ENCODE data around the gene CRIP3.
"Not testable (repeated sequence)": the region's sequence is repeated elsewhere in the genome, so short reads cannot be mapped to it uniquely, and the experiment has no call there.

Gene CRIP3

DNA sequence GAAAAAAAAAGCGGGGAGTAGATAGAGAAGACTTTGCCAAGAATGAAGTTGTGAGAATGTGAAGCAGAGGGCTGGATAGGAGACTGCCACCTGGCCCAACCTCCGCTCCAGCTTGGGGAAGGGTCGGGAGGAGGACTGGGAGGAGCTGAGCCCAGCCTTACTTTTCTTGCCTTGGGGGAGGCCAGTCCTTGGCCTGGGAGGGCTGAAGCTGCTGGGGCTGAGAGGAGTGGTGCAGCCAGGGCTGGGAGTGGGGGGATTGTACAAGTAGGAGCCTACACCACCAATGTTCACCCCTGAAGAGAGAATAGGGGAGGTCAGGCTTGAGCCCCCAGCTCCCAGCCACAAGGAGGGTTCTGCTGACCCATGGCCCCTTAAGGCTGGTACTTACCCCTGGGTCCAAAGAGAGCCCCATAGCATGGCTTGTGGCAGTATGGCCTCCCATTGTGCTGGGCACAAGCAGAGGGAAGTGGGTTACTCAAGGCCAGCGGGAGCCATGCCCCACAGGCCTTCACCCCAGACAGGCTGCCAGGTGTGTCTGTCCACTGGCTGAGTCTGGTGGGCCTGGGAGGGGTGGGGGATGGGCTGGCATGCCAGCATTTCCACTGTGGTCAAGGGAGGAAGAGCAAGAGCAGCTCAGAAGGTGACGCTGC lies 1.1 kb downstream of the CRIP3 start:
- Histone ChIP-seq H3K9me3 (ENCODE audit: control insufficient read depth, low read length) (no peaks in the 10 kb centered on the region), H3K27ac (ENCODE audit: insufficient read depth, low read depth, low read length, poor library complexity, severe bottlenecking) (no peak overlapping the region), H3K27me3 (ENCODE audit: control insufficient read depth, insufficient read depth, low read length, poor library complexity, severe bottlenecking) (peaks cover 3% of the 10 kb centered on the region), H3K4me1 (ENCODE audit: control insufficient read depth, insufficient read depth, low read length) (no peaks in the 10 kb centered on the region), H3K36me3 (ENCODE audit: control insufficient read depth, insufficient read depth, low read length) (no peaks in the 10 kb centered on the region), H3K4me3 (ENCODE audit: insufficient read depth, low read depth, low read length) (no peak overlapping the region)
- 84 to 87% methylated on average over 5 of the region's 5 CpGs for WGBS, 2 experiments

DNA sequence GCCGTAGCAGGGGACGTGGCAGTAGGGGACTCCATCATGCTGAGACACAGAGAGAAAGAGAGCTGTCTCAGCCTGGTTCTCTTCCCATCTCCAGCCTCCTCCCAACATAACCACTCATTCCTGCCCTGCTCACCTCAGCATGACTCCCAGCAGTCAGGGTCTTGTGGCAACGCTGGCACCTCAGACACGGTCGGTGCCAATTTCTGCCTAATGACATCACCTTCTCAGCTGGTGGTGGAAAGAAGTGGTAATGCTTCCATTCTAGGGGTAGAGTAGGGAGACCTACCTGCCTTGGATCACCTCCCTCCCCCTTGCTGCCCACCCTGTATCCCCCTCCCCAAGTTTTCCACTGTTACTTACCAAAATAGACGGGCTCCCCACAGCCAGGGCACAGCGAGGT lies 2.5 kb downstream of the CRIP3 start:
- no peak overlapping the region for H3K4me3 ChIP-seq (ENCODE audit: insufficient read depth, low read depth, low read length)
- H3K36me3 ChIP-seq (ENCODE audit: control insufficient read depth, insufficient read depth, low read length): no peaks in the 10 kb centered on the region
- peaks cover 3% of the 10 kb centered on the region for H3K27me3 ChIP-seq (ENCODE audit: control insufficient read depth, insufficient read depth, low read length, poor library complexity, severe bottlenecking)
- no peaks in the 10 kb centered on the region for H3K4me1 ChIP-seq (ENCODE audit: control insufficient read depth, insufficient read depth, low read length)
- WGBS, 2 experiments: 91 to 92% methylated on average over 7 of the region's 7 CpGs
- no peaks in the 10 kb centered on the region for H3K9me3 ChIP-seq (ENCODE audit: control insufficient read depth, low read length)
- H3K27ac ChIP-seq (ENCODE audit: insufficient read depth, low read depth, low read length, poor library complexity, severe bottlenecking): no peak overlapping the region

DNA sequence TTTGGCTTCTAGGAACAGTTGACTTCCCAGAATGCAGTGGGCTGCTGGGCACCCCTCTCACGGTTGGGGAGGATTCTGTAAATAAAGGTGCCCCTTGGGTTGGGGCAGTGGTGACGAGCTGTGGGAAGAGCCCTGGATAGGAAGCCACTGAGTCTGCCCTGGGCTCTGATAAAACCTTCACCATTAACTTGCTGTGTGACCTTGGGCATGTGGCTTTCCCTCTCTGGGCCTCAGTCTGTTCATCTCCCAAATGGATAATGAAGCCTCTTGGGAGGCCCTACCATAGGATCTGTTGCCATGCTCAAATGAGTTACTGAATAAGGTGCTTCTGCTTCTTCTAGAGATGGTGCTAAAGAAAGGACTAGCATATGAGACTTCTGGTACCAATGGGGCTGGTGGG lies 3.7 kb downstream of the CRIP3 start:
- Histone ChIP-seq H3K4me1 (ENCODE audit: control insufficient read depth, insufficient read depth, low read length) (no peaks in the 10 kb centered on the region), H3K9me3 (ENCODE audit: control insufficient read depth, low read length) (no peaks in the 10 kb centered on the region), H3K4me3 (ENCODE audit: insufficient read depth, low read depth, low read length) (no peak overlapping the region), H3K36me3 (ENCODE audit: control insufficient read depth, insufficient read depth, low read length) (no peaks in the 10 kb centered on the region), H3K27ac (ENCODE audit: insufficient read depth, low read depth, low read length, poor library complexity, severe bottlenecking) (no peak overlapping the region), H3K27me3 (ENCODE audit: control insufficient read depth, insufficient read depth, low read length, poor library complexity, severe bottlenecking) (peaks cover 3% of the 10 kb centered on the region)
- 93% methylated on average over 2 of the region's 2 CpGs for WGBS, 2 experiments

DNA sequence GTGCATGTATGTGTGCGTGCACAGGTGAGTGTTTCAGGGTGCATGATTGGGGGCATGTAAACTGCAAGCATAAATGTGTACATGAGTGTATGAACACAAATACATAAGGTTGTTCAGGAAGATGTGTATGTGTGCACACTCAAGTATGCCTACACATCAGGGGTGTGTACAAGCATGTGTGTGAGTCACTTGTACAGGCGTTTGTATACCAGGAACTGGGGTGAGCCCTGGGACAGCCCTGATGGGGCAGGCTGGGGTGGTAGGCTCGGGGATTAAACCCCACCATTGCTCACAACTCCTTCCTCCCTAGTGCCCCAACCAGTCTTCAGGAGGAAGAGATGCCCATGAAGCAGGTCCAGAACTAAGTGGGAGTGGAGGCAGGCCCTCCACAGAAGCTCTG lies 4.3 kb downstream of the CRIP3 start:
- H3K36me3 ChIP-seq (ENCODE audit: control insufficient read depth, insufficient read depth, low read length): no peaks in the 10 kb centered on the region
- H3K9me3 ChIP-seq (ENCODE audit: control insufficient read depth, low read length): no peaks in the 10 kb centered on the region
- H3K4me1 ChIP-seq (ENCODE audit: control insufficient read depth, insufficient read depth, low read length): no peaks in the 10 kb centered on the region
- WGBS, 2 experiments: 94 to 98% methylated on average over 3 of the region's 3 CpGs
- no peak overlapping the region for H3K27ac ChIP-seq (ENCODE audit: insufficient read depth, low read depth, low read length, poor library complexity, severe bottlenecking)
- no peak overlapping the region for H3K4me3 ChIP-seq (ENCODE audit: insufficient read depth, low read depth, low read length)
- peaks cover 3% of the 10 kb centered on the region for H3K27me3 ChIP-seq (ENCODE audit: control insufficient read depth, insufficient read depth, low read length, poor library complexity, severe bottlenecking)

DNA sequence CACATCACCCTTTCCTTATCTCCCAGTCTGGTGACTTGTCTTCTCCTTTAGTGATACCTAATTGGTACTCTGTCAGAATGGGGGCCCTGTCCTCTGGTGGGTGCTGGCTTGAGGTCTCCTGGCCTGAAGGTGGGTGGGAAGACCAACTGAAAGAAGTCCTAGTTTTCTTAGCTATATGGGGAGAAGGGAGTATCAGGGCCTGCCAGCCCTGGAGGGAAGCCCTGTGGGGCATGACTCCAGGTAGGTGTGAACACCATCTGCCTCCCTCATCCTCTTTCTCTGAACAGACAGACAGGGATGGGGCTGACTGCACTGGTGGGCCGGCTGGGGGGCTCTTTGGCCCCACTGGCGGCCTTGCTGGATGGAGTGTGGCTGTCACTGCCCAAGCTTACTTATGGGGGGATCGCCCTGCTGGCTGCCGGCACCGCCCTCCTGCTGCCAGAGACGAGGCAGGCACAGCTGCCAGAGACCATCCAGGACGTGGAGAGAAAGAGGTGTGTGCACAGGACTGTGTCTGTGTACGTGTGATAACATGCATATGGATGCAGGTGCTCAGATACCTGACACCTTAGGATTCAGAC lies 4.8 kb downstream of the CRIP3 start:
- Histone ChIP-seq H3K4me3 (ENCODE audit: insufficient read depth, low read depth, low read length) (no peak overlapping the region), H3K27me3 (ENCODE audit: control insufficient read depth, insufficient read depth, low read length, poor library complexity, severe bottlenecking) (no peaks in the 10 kb centered on the region), H3K27ac (ENCODE audit: insufficient read depth, low read depth, low read length, poor library complexity, severe bottlenecking) (no peak overlapping the region), H3K36me3 (ENCODE audit: control insufficient read depth, insufficient read depth, low read length) (no peaks in the 10 kb centered on the region), H3K4me1 (ENCODE audit: control insufficient read depth, insufficient read depth, low read length) (no peaks in the 10 kb centered on the region), H3K9me3 (ENCODE audit: control insufficient read depth, low read length) (no peaks in the 10 kb centered on the region)
- WGBS, 2 experiments: 92 to 93% methylated on average over 8 of the region's 8 CpGs

DNA sequence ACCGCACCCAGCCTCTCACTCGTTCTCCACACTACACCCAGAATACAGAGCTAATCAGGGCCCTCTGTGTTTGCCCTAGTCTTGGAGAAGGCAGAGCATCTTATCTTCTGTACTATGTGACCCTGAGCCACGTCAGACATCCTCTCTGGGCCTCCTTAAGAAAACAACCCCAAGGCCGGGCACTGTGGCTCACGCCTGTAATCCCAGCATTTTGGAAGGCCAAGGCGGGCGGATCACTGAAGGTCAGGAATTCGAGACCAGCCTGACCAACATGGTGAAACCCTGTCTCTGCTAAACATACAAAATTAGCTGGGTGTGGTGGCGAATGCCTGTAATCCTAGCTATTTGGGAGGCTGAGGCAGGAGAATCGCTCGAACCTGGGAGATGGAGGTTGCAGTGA lies 5.6 kb downstream of the CRIP3 start:
- H3K27ac ChIP-seq (ENCODE audit: insufficient read depth, low read depth, low read length, poor library complexity, severe bottlenecking); H3K9me3 ChIP-seq (ENCODE audit: control insufficient read depth, low read length); H3K27me3 ChIP-seq (ENCODE audit: control insufficient read depth, insufficient read depth, low read length, poor library complexity, severe bottlenecking); H3K4me1 ChIP-seq (ENCODE audit: control insufficient read depth, insufficient read depth, low read length); H3K4me3 ChIP-seq (ENCODE audit: insufficient read depth, low read depth, low read length); H3K36me3 ChIP-seq (ENCODE audit: control insufficient read depth, insufficient read depth, low read length): not testable (repeated sequence)
- 89 to 91% methylated on average over 11 of the region's 11 CpGs for WGBS, 2 experiments

DNA sequence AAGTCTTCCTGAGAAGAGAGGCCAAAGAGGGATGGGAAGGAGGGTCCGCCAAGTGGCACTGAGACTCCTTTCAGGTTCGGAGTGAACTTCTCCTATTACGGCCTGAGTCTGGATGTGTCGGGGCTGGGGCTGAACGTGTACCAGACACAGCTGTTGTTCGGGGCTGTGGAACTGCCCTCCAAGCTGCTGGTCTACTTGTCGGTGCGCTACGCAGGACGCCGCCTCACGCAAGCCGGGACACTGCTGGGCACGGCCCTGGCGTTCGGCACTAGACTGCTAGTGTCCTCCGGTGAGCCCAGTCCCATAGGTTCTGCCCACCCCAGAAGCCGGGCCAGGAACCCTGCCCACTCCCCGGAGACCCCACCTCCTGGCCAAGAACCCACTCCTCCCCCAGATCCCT lies 6.5 kb downstream of the CRIP3 start:
- no peaks in the 10 kb centered on the region for H3K9me3 ChIP-seq (ENCODE audit: control insufficient read depth, low read length)
- WGBS, 2 experiments: 93 to 95% methylated on average over 19 of the region's 19 CpGs
- no peaks in the 10 kb centered on the region for H3K36me3 ChIP-seq (ENCODE audit: control insufficient read depth, insufficient read depth, low read length)
- H3K4me3 ChIP-seq (ENCODE audit: insufficient read depth, low read depth, low read length): no peak overlapping the region
- H3K27me3 ChIP-seq (ENCODE audit: control insufficient read depth, insufficient read depth, low read length, poor library complexity, severe bottlenecking): no peaks in the 10 kb centered on the region
- no peak overlapping the region for H3K27ac ChIP-seq (ENCODE audit: insufficient read depth, low read depth, low read length, poor library complexity, severe bottlenecking)
- no peaks in the 10 kb centered on the region for H3K4me1 ChIP-seq (ENCODE audit: control insufficient read depth, insufficient read depth, low read length)

DNA sequence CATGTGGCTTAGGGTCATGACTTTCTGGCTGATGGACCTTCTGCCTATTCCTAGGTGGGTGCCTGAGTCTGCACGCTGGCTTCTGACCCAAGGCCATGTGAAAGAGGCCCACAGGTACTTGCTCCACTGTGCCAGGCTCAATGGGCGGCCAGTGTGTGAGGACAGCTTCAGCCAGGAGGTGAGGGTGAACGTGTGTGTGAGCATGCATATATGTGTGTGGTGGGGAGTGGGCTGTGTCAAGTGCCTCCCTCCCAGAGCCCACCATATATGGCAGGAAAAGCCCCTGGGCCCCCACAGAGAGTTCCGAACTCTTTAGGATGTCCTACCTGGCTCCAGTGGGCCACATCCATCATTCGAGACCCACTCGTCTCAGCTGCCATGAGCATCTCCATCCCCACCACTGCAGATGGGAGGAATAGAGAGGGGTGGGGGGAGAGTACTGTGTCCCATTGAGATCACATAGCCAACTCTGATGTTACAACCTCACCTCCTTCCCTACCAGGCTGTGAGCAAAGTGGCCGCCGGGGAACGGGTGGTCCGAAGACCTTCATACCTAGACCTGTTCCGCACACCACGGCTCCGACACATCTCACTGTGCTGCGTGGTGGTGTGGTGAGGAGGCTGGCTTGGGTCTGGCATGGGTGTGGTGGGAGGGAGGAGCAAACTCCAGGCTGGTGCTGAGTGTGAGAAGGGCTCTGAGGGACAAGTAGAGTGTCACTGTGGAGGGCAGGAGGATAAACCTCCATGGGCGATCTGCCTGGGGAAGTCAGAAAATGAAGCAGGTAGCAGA lies 7.3 kb downstream of the CRIP3 start:
- H3K4me3 ChIP-seq (ENCODE audit: insufficient read depth, low read depth, low read length): no peak overlapping the region

DNA sequence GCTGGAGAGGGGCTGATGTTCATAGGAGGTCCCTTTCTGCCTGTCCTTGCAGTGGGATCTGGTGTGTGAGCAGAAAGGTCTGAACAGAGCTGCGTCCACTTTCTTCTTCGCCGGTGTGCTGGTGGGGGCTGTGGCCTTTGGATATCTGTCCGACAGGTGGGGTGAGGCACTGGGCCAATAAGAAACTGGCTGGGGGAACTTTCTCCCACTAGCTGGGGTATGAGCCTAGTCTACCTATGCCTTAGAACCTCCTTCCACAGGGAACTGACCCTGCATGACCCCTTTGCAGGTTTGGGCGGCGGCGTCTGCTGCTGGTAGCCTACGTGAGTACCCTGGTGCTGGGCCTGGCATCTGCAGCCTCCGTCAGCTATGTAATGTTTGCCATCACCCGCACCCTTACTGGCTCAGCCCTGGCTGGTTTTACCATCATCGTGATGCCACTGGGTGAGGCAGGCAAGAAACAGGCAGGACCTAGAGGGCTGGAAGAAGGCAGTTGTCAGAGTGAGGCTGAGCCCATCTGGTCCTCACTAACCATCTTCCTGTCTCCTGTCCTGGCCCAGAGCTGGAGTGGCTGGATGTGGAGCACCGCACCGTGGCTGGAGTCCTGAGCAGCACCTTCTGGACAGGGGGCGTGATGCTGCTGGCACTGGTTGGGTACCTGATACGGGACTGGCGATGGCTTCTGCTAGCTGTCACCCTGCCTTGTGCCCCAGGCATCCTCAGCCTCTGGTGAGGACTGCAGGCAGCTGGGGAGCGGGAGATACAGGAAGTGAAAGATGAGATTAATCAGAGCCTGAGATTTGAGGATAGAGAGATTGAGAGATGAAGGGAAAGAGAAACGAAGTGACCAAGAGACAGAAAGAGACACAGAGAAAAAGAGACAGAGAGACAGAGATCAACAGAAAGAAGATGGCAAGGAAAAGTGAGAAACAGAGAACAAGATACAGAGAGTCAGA lies 9.0 kb downstream of the CRIP3 start:
- Histone ChIP-seq H3K27me3 (ENCODE audit: control insufficient read depth, insufficient read depth, low read length, poor library complexity, severe bottlenecking) (no peaks in the 10 kb centered on the region), H3K27ac (ENCODE audit: insufficient read depth, low read depth, low read length, poor library complexity, severe bottlenecking) (no peak overlapping the region), H3K36me3 (ENCODE audit: control insufficient read depth, insufficient read depth, low read length) (no peaks in the 10 kb centered on the region), H3K9me3 (ENCODE audit: control insufficient read depth, low read length) (no peaks in the 10 kb centered on the region), H3K4me1 (ENCODE audit: control insufficient read depth, insufficient read depth, low read length) (no peaks in the 10 kb centered on the region), H3K4me3 (ENCODE audit: insufficient read depth, low read depth, low read length) (no peak overlapping the region)
- WGBS, 2 experiments: 93 to 94% methylated on average over 18 of the region's 18 CpGs

More for the DNA sequence above, 7.3 kb downstream of the CRIP3 start:
- Histone ChIP-seq H3K27ac (ENCODE audit: insufficient read depth, low read depth, low read length, poor library complexity, severe bottlenecking) (no peak overlapping the region), H3K9me3 (ENCODE audit: control insufficient read depth, low read length) (no peaks in the 10 kb centered on the region), H3K36me3 (ENCODE audit: control insufficient read depth, insufficient read depth, low read length) (no peaks in the 10 kb centered on the region), H3K4me1 (ENCODE audit: control insufficient read depth, insufficient read depth, low read length) (no peaks in the 10 kb centered on the region), H3K27me3 (ENCODE audit: control insufficient read depth, insufficient read depth, low read length, poor library complexity, severe bottlenecking) (no peaks in the 10 kb centered on the region)
- 91 to 92% methylated on average over 15 of the region's 15 CpGs for WGBS, 2 experiments
